ENCODE measurements around the gene CDK5. TPM values are rescaled to one million over a fixed set of nuclear protein-coding genes. Genes with fewer than 3 reads are reported as not detected.

The CDK5 gene
- total and polyA plus RNA-seq, 2 of the 13 experiments (the other 11 are each of a cell fraction or from before 2014, with no cell fraction given) = 16.4 to 21.3 TPM

- TF ChIP-seq, protein P1, sequence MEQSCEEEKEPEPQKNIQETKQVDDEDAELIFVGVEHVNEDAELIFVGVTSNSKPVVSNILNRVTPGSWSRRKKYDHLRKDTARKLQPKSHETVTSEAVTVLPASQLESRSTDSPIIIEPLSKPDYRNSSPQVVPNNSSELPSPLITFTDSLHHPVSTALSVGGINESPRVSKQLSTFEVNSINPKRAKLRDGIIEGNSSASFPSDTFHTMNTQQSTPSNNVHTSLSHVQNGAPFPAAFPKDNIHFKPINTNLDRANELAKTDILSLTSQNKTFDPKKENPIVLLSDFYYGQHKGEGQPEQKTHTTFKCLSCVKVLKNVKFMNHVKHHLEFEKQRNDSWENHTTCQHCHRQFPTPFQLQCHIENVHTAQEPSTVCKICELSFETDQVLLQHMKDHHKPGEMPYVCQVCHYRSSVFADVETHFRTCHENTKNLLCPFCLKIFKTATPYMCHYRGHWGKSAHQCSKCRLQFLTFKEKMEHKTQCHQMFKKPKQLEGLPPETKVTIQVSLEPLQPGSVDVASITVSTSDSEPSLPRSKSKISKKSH (CRISPR knock-in tag; IDR thresholded peaks at IDR 0.05; ENCODE audit: borderline replicate concordance) = no peak; the same call in 1 of the 2 replicates
- TF ChIP-seq HOXD1 (CRISPR knock-in tag; IDR thresholded peaks at IDR 0.05) (peak; percentile 89), RFXAP (CRISPR knock-in tag; IDR thresholded peaks at IDR 0.05; ENCODE audit: borderline replicate concordance) (peak; percentile 76; the same call in 1 of the 2 replicates), SIX4 (CRISPR knock-in tag; IDR thresholded peaks at IDR 0.05) (no peak), ZNF747 (CRISPR knock-in tag; IDR thresholded peaks at IDR 0.05; ENCODE audit: borderline replicate concordance) (no peak), HNRNPUL1 (IDR thresholded peaks at IDR 0.05; ENCODE audit: low read depth, low read length) (no peak), NCOR1 (IDR thresholded peaks at IDR 0.05; ENCODE audit: borderline replicate concordance, low read length) (no peak), RAD51 (IDR thresholded peaks at IDR 0.05; ENCODE audit: borderline replicate concordance) (no peak), ZNF20 (CRISPR knock-in tag; IDR thresholded peaks at IDR 0.05) (no peak), MBNL3 (CRISPR knock-in tag; conservative IDR thresholded peaks at IDR 0.05) (no peak), ZNF3 (CRISPR knock-in tag; IDR thresholded peaks at IDR 0.05) (no peak), KDM6A (CRISPR knock-in tag; IDR thresholded peaks at IDR 0.05; ENCODE audit: low read depth) (no peak), ASH2L (IDR thresholded peaks at IDR 0.05; ENCODE audit: insufficient read length, low read depth, low read length) (peak; percentile 93), MYC (CRISPR knock-in tag; IDR thresholded peaks at IDR 0.05; ENCODE audit: borderline replicate concordance) (peak; percentile 67; the same call in 1 of the 2 replicates), ZNF101 (CRISPR knock-in tag; IDR thresholded peaks at IDR 0.05; ENCODE audit: borderline replicate concordance, low read depth) (no peak), NONO (IDR thresholded peaks at IDR 0.05) (no peak), NONO (CRISPR knock-in tag; conservative IDR thresholded peaks at IDR 0.05) (no peak; the same call in 1 of the 2 replicates), BCL6 (CRISPR knock-in tag; IDR thresholded peaks at IDR 0.05) (no peak), NR2F2 (IDR thresholded peaks at IDR 0.05; ENCODE audit: borderline replicate concordance, low read depth) (no peak), ZNF431 (CRISPR knock-in tag; IDR thresholded peaks at IDR 0.05; ENCODE audit: borderline replicate concordance, low read depth) (no peak)
- TF ChIP-seq, protein P2, sequence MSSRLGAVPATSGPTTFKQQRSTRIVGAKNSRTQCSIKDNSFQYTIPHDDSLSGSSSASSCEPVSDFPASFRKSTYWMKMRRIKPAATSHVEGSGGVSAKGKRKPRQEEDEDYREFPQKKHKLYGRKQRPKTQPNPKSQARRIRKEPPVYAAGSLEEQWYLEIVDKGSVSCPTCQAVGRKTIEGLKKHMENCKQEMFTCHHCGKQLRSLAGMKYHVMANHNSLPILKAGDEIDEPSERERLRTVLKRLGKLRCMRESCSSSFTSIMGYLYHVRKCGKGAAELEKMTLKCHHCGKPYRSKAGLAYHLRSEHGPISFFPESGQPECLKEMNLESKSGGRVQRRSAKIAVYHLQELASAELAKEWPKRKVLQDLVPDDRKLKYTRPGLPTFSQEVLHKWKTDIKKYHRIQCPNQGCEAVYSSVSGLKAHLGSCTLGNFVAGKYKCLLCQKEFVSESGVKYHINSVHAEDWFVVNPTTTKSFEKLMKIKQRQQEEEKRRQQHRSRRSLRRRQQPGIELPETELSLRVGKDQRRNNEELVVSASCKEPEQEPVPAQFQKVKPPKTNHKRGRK (CRISPR knock-in tag; IDR thresholded peaks at IDR 0.05) = no peak
- TF ChIP-seq, protein P3, sequence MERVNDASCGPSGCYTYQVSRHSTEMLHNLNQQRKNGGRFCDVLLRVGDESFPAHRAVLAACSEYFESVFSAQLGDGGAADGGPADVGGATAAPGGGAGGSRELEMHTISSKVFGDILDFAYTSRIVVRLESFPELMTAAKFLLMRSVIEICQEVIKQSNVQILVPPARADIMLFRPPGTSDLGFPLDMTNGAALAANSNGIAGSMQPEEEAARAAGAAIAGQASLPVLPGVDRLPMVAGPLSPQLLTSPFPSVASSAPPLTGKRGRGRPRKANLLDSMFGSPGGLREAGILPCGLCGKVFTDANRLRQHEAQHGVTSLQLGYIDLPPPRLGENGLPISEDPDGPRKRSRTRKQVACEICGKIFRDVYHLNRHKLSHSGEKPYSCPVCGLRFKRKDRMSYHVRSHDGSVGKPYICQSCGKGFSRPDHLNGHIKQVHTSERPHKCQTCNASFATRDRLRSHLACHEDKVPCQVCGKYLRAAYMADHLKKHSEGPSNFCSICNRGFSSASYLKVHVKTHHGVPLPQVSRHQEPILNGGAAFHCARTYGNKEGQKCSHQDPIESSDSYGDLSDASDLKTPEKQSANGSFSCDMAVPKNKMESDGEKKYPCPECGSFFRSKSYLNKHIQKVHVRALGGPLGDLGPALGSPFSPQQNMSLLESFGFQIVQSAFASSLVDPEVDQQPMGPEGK (CRISPR knock-in tag; IDR thresholded peaks at IDR 0.05) = no peak; the same call in 1 of the 2 replicates
- TF ChIP-seq, protein P4, sequence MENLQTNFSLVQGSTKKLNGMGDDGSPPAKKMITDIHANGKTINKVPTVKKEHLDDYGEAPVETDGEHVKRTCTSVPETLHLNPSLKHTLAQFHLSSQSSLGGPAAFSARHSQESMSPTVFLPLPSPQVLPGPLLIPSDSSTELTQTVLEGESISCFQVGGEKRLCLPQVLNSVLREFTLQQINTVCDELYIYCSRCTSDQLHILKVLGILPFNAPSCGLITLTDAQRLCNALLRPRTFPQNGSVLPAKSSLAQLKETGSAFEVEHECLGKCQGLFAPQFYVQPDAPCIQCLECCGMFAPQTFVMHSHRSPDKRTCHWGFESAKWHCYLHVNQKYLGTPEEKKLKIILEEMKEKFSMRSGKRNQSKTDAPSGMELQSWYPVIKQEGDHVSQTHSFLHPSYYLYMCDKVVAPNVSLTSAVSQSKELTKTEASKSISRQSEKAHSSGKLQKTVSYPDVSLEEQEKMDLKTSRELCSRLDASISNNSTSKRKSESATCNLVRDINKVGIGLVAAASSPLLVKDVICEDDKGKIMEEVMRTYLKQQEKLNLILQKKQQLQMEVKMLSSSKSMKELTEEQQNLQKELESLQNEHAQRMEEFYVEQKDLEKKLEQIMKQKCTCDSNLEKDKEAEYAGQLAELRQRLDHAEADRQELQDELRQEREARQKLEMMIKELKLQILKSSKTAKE (CRISPR knock-in tag; IDR thresholded peaks at IDR 0.05; ENCODE audit: borderline replicate concordance) = 0 out of 2 replicates have a peak, but pooled peaks have one; percentile 11
These were observed 29.4 kb downstream of the CDK5 start, which contains the start of gene ABCB8 (continued) for GRCh38 chr7:151028131-151028947.

Measured in HepG2 (cell line).